Loucy (cell line): Measurements from ENCODE around the gene UBE2O.

Experiments used
- H2AFZ ChIP-seq: fragments of 200-600 bp; sonication (generic); 2 replicates; pipeline ENCODE4 v1.6.0; 2016; ENCODE audit warnings: antibody characterized with exemption, mild to moderate bottlenecking, low read length, moderate library complexity
- H3F3A ChIP-seq: fragments of 200-600 bp; 2 replicates; pipeline ENCODE4 v1.6.0; 2016; ENCODE audit warnings: antibody characterized with exemption, low read depth, mild to moderate bottlenecking
- H3K27me3 ChIP-seq: fragments of 200-600 bp; sonication (generic); 2 replicates; pipeline ENCODE4 v1.6.1; 2014; ENCODE audit warnings: low read length, mild to moderate bottlenecking; ENCODE audit not compliant: insufficient read depth, poor library complexity, severe bottlenecking
- H3K36me3 ChIP-seq: fragments of 200-600 bp; sonication (generic); 2 replicates; pipeline ENCODE4 v1.6.1; 2016; ENCODE audit warnings: low read length; ENCODE audit not compliant: insufficient read depth
- H3K4me1 ChIP-seq: fragments of 200-600 bp; sonication (generic); 2 replicates; pipeline ENCODE4 v1.5.1; 2014; ENCODE audit warnings: low read length, mild to moderate bottlenecking; ENCODE audit not compliant: insufficient read depth, poor library complexity, severe bottlenecking
- H3K4me2 ChIP-seq: fragments of 200-600 bp; sonication (generic); 2 replicates; pipeline ENCODE4 v1.6.0; 2014; ENCODE audit warnings: antibody characterized with exemption, low read length, low read depth, mild to moderate bottlenecking; ENCODE audit not compliant: poor library complexity, severe bottlenecking
- H3K4me3 ChIP-seq: fragments of 200-600 bp; sonication (generic); 2 replicates; pipeline ENCODE4 v1.5.1; 2014; ENCODE audit warnings: low read length, mild to moderate bottlenecking, mixed read lengths; ENCODE audit not compliant: poor library complexity, severe bottlenecking
- H3K79me2 ChIP-seq: fragments of 200-600 bp; sonication (generic); 2 replicates; pipeline ENCODE4 v1.6.1; 2014; ENCODE audit warnings: low read length; ENCODE audit not compliant: insufficient read depth
- H3K9ac ChIP-seq: fragments of 200-600 bp; sonication (generic); 2 replicates; pipeline ENCODE4 v1.6.0; 2014; ENCODE audit warnings: mild to moderate bottlenecking, low read depth, low read length, moderate library complexity; ENCODE audit not compliant: poor library complexity, severe bottlenecking
- H3K9me2 ChIP-seq: fragments of 200-600 bp; sonication (generic); replicated peaks from 2 replicates; pipeline ENCODE4 v1.6.1; 2016; ENCODE audit warnings: low read depth, low read length, mixed read lengths
- H3K9me3 ChIP-seq: fragments of 200-600 bp; sonication (generic); 2 replicates; pipeline ENCODE4 v1.6.1; 2014; ENCODE audit warnings: mild to moderate bottlenecking, antibody characterized with exemption, low read length, low read depth; ENCODE audit not compliant: insufficient read depth
- H4K20me1 ChIP-seq: fragments of 200-600 bp; sonication (generic); 2 replicates; pipeline ENCODE4 v1.6.0; 2014; ENCODE audit warnings: antibody characterized with exemption, low read length, mild to moderate bottlenecking; ENCODE audit not compliant: insufficient read depth, poor library complexity, severe bottlenecking
- EZH2phosphoT487 ChIP-seq: fragments of 200-600 bp; IDR thresholded peaks from 2 replicates; pipeline ENCODE4 v1.6.1; 2018; ENCODE audit warnings: antibody characterized with exemption, mild to moderate bottlenecking, moderate library complexity, borderline replicate concordance
- TF ChIP-seq, protein P1 (sequence below): fragments of 200-600 bp; sonication (generic); conservative IDR thresholded peaks from 2 replicates; pipeline ENCODE4 v1.5.1; 2014; ENCODE audit warnings: mild to moderate bottlenecking, antibody characterized with exemption, low read length

UBE2O gene

DNA sequence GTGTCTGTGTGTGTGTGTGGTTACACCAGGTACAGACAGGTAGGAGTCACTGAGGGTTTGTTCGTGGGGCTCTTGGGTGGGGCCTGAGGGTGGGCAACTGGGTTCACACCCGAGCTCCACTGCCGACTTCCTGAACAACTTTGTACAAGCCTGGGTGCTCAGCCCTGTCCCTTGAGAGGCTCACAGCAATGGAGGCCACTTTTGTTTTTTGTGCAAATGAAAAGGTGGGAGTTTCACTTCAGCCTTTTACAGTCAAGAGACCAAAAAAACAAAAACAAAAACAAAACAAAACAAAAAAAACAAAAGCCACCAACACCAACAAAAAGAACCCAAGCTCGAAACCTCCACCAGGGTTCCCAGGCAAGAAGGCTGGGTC lies 45.9 kb upstream of the UBE2O start:
- H3F3A ChIP-seq, result no peaks in the 10 kb centered on the region
- TF ChIP-seq, protein P1, sequence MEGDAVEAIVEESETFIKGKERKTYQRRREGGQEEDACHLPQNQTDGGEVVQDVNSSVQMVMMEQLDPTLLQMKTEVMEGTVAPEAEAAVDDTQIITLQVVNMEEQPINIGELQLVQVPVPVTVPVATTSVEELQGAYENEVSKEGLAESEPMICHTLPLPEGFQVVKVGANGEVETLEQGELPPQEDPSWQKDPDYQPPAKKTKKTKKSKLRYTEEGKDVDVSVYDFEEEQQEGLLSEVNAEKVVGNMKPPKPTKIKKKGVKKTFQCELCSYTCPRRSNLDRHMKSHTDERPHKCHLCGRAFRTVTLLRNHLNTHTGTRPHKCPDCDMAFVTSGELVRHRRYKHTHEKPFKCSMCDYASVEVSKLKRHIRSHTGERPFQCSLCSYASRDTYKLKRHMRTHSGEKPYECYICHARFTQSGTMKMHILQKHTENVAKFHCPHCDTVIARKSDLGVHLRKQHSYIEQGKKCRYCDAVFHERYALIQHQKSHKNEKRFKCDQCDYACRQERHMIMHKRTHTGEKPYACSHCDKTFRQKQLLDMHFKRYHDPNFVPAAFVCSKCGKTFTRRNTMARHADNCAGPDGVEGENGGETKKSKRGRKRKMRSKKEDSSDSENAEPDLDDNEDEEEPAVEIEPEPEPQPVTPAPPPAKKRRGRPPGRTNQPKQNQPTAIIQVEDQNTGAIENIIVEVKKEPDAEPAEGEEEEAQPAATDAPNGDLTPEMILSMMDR, result no peak
- TF ChIP-seq EZH2phosphoT487, result no peak
- H4K20me1 ChIP-seq, result no peaks in the 10 kb centered on the region
- H3K27me3 ChIP-seq, result no peaks in the 10 kb centered on the region
- peaks cover 28% of the 10 kb centered on the region for H3K4me1 ChIP-seq
- no peaks in the 10 kb centered on the region for H3K36me3 ChIP-seq
- H3K4me2 ChIP-seq, result no peak overlapping the region
- H3K9me2 ChIP-seq, result no peaks in the 10 kb centered on the region
- no peak overlapping the region for H3K9ac ChIP-seq
- no peaks in the 10 kb centered on the region for H3K79me2 ChIP-seq
- H3K4me3 ChIP-seq, result no peak overlapping the region
- no peak overlapping the region for H2AFZ ChIP-seq
- H3K9me3 ChIP-seq, result no peaks in the 10 kb centered on the region

DNA sequence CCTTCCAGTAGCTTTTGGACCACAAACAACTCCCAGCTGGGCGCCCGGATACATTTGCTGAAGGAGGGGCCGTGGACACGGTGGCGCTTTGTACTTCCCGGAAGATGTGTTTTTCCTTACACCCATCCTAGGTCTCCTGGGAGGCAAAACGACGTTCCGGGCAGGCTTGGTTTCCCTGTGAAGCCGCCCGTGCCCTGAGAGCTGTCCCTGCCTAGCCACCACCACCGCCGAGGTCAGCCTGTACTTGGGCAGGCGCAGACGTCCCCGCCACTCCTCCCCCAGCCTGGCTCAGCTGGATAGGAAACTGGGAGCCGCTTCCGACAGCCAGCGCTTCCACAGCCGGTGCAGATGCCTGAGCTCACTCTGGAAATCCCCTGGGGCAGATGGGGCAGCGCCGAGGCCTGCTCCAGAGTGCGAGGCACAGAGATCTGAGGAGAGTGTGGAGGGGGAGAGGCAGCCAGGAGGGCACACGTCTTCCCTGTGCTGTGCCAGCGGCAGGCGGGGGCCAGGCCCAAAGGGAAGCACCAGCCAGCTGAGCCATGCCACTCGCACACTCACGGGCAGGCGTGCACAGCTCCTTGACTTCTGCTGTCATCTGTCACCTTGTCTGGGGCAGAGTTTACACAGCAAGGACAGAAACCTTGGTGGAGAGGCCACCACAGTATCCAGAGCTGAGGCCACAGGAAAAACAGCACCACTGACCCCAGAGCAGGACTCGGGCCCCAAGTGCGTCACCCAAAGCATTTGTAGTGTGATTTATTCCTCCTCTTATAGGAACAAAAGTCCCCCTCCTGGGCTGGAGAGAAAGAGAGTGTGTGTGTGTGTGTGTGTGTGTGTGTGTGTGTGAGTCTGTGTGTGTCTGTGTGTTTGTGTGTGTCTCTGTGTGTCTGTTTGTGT lies 45.3 kb upstream of the UBE2O start:
- Histone ChIP-seq H3F3A (no peaks in the 10 kb centered on the region), H3K9me3 (no peaks in the 10 kb centered on the region), H2AFZ (no peak overlapping the region), H3K9ac (no peak overlapping the region), H3K27me3 (no peaks in the 10 kb centered on the region), H4K20me1 (no peaks in the 10 kb centered on the region), H3K4me2 (no peak overlapping the region), H3K36me3 (no peaks in the 10 kb centered on the region), H3K9me2 (no peaks in the 10 kb centered on the region), H3K4me1 (peaks cover 34% of the 10 kb centered on the region), H3K79me2 (no peaks in the 10 kb centered on the region), H3K4me3 (no peak overlapping the region)
- TF ChIP-seq, protein P1, result no peak
- no peak for TF ChIP-seq EZH2phosphoT487

DNA sequence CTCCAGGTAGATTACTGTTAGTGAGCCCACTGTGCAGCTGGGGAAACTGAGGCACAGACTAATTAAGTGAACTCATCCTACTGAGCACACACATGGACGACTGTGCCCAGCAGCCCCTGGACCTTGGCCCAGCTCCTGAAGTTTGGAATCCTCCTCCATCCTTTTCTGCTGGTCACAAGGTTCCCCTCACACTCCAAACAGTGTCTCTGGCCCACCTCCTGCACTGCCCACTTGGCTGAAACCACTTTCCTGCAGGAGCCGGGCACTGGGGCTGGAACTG lies 44.7 kb upstream of the UBE2O start:
- Histone ChIP-seq H3K9ac (no peak overlapping the region), H3K27me3 (no peaks in the 10 kb centered on the region), H3K4me3 (no peak overlapping the region), H3K4me1 (peaks cover 40% of the 10 kb centered on the region), H3K36me3 (no peaks in the 10 kb centered on the region), H4K20me1 (no peaks in the 10 kb centered on the region), H2AFZ (no peak overlapping the region), H3K79me2 (no peaks in the 10 kb centered on the region), H3K4me2 (no peak overlapping the region), H3F3A (no peaks in the 10 kb centered on the region), H3K9me2 (no peaks in the 10 kb centered on the region), H3K9me3 (no peaks in the 10 kb centered on the region)
- TF ChIP-seq EZH2phosphoT487, result no peak
- TF ChIP-seq, protein P1, result no peak
